IMR-90 (cell line): ENCODE data around the gene CHMP6. TPM values are rescaled to one million over a fixed set of nuclear protein-coding genes. Genes with fewer than 3 reads are reported as not detected.

Source experiments
- ATAC-seq: fragments of 200-7000 bp; cut with Tn5 transposase; 2 replicates; pipeline ENCODE4 v1.9.1; 2020; ENCODE audit warnings: low read depth, mild to moderate bottlenecking, moderate library complexity
- BruUV-seq: library from RNA; stranded (reverse); fragments of 400-500 nt; replicated peaks from 2 replicates; lab custom pipeline; 2021; lab: Mats Ljungman, UMichigan
- CTCF ChIA-PET: fragments of 300-600 bp; formaldehyde crosslinking; extraction: SDS; loops from one replicate; lab custom pipeline; 2021; ENCODE audit warnings: antibody characterized with exemption; lab: Yijun Ruan, JAX
- POLR2A ChIA-PET: fragments of 300-600 bp; sonication (Branson Sonifier 250); formaldehyde crosslinking; loops from one replicate; lab custom pipeline; 2022; ENCODE audit warnings: antibody characterized with exemption; ENCODE audit not compliant: unreplicated experiment; lab: Charles Lee
- DNase-seq: peaks from one replicate; pipeline ENCODE4 v3.0.0; 2013
- H2AFZ ChIP-seq: replicated peaks from 2 replicates; pipeline ENCODE3; 2013; ENCODE audit warnings: low read length, mild to moderate bottlenecking; ENCODE audit not compliant: poor library complexity
- H2AK5ac ChIP-seq: 2 replicates; pipeline ENCODE4 v1.6.1; 2013; ENCODE audit warnings: low read depth, low read length, inconsistent platforms
- H2AK9ac ChIP-seq: replicated peaks from 2 replicates; pipeline ENCODE3; 2013; ENCODE audit warnings: mild to moderate bottlenecking, low read depth, low read length, moderate library complexity; ENCODE audit not compliant: poor library complexity
- H2BK120ac ChIP-seq: 2 replicates; pipeline ENCODE4 v1.6.1; 2013; ENCODE audit warnings: low read depth, low read length, inconsistent platforms
- H2BK15ac ChIP-seq: 3 replicates; pipeline ENCODE4 v1.6.1; 2013; ENCODE audit warnings: low read depth, low read length, inconsistent platforms
- H2BK20ac ChIP-seq: 2 replicates; pipeline ENCODE4 v1.6.1; 2013; ENCODE audit warnings: low read depth, mild to moderate bottlenecking, inconsistent platforms, low read length, moderate library complexity
- H2BK5ac ChIP-seq: 2 replicates; pipeline ENCODE4 v1.6.1; 2013; ENCODE audit warnings: mild to moderate bottlenecking, low read depth, low read length, inconsistent platforms; ENCODE audit not compliant: poor library complexity, severe bottlenecking
- H3K14ac ChIP-seq: replicated peaks from 2 replicates; pipeline ENCODE4 v1.6.1; 2013; ENCODE audit warnings: low read depth, low read length, inconsistent platforms
- H3K18ac ChIP-seq: 2 replicates; pipeline ENCODE4 v1.6.1; 2013; ENCODE audit warnings: low read depth, low read length, control low read depth
- H3K23ac ChIP-seq: 2 replicates; pipeline ENCODE4 v1.6.1; 2013; ENCODE audit warnings: low read depth, low read length, inconsistent platforms
- H3K27ac ChIP-seq: 2 replicates; pipeline ENCODE4 v1.5.1; 2013; ENCODE audit warnings: mild to moderate bottlenecking, control low read depth, low read length; ENCODE audit not compliant: insufficient read depth
- H3K27me3 ChIP-seq: 2 replicates; pipeline ENCODE4 v1.6.1; 2013; ENCODE audit warnings: low read length; ENCODE audit not compliant: control insufficient read depth, insufficient read depth
- H3K36me3 ChIP-seq: 2 replicates; pipeline ENCODE4 v1.6.1; 2013; ENCODE audit warnings: low read length, mixed read lengths; ENCODE audit not compliant: control insufficient read depth, insufficient read depth
- H3K4ac ChIP-seq: 2 replicates; pipeline ENCODE4 v1.6.1; 2013; ENCODE audit warnings: low read depth, low read length, inconsistent platforms
- H3K4me1 ChIP-seq: 2 replicates; pipeline ENCODE4 v1.6.1; 2013; ENCODE audit warnings: low read length, mixed read lengths; ENCODE audit not compliant: control insufficient read depth, insufficient read depth
- H3K4me2 ChIP-seq: 2 replicates; pipeline ENCODE4 v1.6.1; 2013; ENCODE audit warnings: low read depth, mild to moderate bottlenecking, control low read depth, low read length, moderate library complexity
- H3K4me3 ChIP-seq: 2 replicates; pipeline ENCODE4 v1.5.1; 2013; ENCODE audit warnings: low read depth, mild to moderate bottlenecking, control low read depth, low read length, moderate library complexity; ENCODE audit not compliant: insufficient read depth
- H3K56ac ChIP-seq: 2 replicates; pipeline ENCODE4 v1.6.1; 2013; ENCODE audit warnings: low read length, inconsistent platforms; ENCODE audit not compliant: insufficient read depth; ENCODE audit errors: extremely low read depth
- H3K79me1 ChIP-seq, 2 experiments: 2 replicates each; pipeline ENCODE4 v1.6.1; 2013; ENCODE audit warnings: low read length in 2 of 2, inconsistent platforms in 1 of 2, low read depth in 1 of 2
- H3K9ac ChIP-seq: 2 replicates; pipeline ENCODE4 v1.6.1; 2013; ENCODE audit warnings: low read depth, low read length, control low read depth
- H3K9me1 ChIP-seq: 2 replicates; pipeline ENCODE4 v1.6.1; 2013; ENCODE audit warnings: low read length, inconsistent platforms; ENCODE audit not compliant: insufficient read depth
- H3K9me3 ChIP-seq: 2 replicates; pipeline ENCODE4 v1.6.1; 2013; ENCODE audit warnings: low read length; ENCODE audit not compliant: control insufficient read depth, insufficient read depth
- H4K20me1 ChIP-seq: 2 replicates; pipeline ENCODE4 v1.6.1; 2013; ENCODE audit warnings: low read length, inconsistent platforms; ENCODE audit not compliant: insufficient read depth
- H4K5ac ChIP-seq: 2 replicates; pipeline ENCODE4 v1.6.1; 2013; ENCODE audit warnings: mild to moderate bottlenecking, low read depth, low read length, control low read depth
- H4K8ac ChIP-seq, 2 experiments: 2 replicates each; pipeline ENCODE4 v1.6.1; 2013; ENCODE audit warnings: low read depth in 2 of 2, low read length in 2 of 2, control low read depth in 1 of 2, inconsistent platforms in 1 of 2
- H4K91ac ChIP-seq: 2 replicates; pipeline ENCODE4 v1.6.1; 2013; ENCODE audit warnings: low read depth, low read length, inconsistent platforms; ENCODE audit not compliant: insufficient read depth
- BHLHE40 ChIP-seq: fragments of 150-350 bp; IDR thresholded peaks from 2 replicates; pipeline ENCODE4 v1.6.1; 2016; ENCODE audit warnings: mild to moderate bottlenecking, low read depth, low read length
- CHD1 ChIP-seq: IDR thresholded peaks from 2 replicates; pipeline ENCODE4 v1.6.1; 2012; ENCODE audit warnings: low read depth, low read length, improper control_type of control experiment
- MXI1 ChIP-seq: IDR thresholded peaks from 2 replicates; pipeline ENCODE4 v1.6.1; 2012; ENCODE audit warnings: low read depth, mild to moderate bottlenecking, low read length, moderate library complexity, borderline replicate concordance
- POLR2A ChIP-seq: IDR thresholded peaks from 2 replicates; pipeline ENCODE4 v1.6.1; 2012; ENCODE audit warnings: mild to moderate bottlenecking, low read depth, low read length
- RAD21 ChIP-seq: IDR thresholded peaks from 2 replicates; pipeline ENCODE4 v1.6.1; 2012; ENCODE audit warnings: low read length, improper control_type of control experiment
- RFX5 ChIP-seq: IDR thresholded peaks from 2 replicates; pipeline ENCODE4 v1.8.0; 2012; ENCODE audit warnings: low read depth, mild to moderate bottlenecking, low read length, moderate library complexity
- SMC3 ChIP-seq: fragments of 150-350 bp; IDR thresholded peaks from 2 replicates; pipeline ENCODE4 v1.6.1; 2016; ENCODE audit warnings: low read depth, mild to moderate bottlenecking, antibody characterized with exemption, low read length, moderate library complexity
- WGBS, 2 experiments: methylation state at CpG; one replicate each; pipeline versions ENCODE4 v1.1.5 to v1.1.7; 2013; ENCODE audit warnings: missing lambda C conversion rate in 2 of 2; ENCODE audit not compliant: insufficient read length in 1 of 2; ENCODE audit errors: extremely low coverage in 2 of 2; 5-methylcytosine and 5-hydroxymethylcytosine counted together
- dilution Hi-C: fragments of 300-500 bp; cut with HindIII; formaldehyde crosslinking; loops from one replicate; pipeline ENCODE4 v1.14.3; 2018; ENCODE audit warnings: low sequenced_read_pairs; ENCODE audit not compliant: unreplicated experiment
- in situ Hi-C: fragments of 300-500 bp; cut with MboI; formaldehyde crosslinking; loops from 3 replicates; pipeline ENCODE4 v1.14.3; 2019; ENCODE audit warnings: low sequenced_read_pairs, inconsistent platforms, mixed read lengths
- intact Hi-C: fragments of 100-400 bp; cut with micrococcal nuclease; formaldehyde crosslinking; loops from 2 replicates; pipeline ENCODE4 v1.10.0; 2022
- polyA plus RNA-seq, 3 experiments: library from polyadenylated mRNA; depleted of rRNA; stranded (reverse); fragments of >200 nt; gene quantifications; 2 replicates each; pipeline ENCODE4 v1.2.3, GENCODE V29; 2012; ENCODE audit warnings: low replicate concordance in 1 of 3
- total RNA-seq: library from RNA; depleted of rRNA; stranded (reverse); fragments of >200 nt; gene quantifications from 2 replicates; pipeline ENCODE4 v1.2.3, GENCODE V29; 2012
- TF ChIP-seq, protein P1 (sequence below): fragments of 150-350 bp; IDR thresholded peaks from 2 replicates; pipeline ENCODE4 v1.6.1; 2017; ENCODE audit warnings: mild to moderate bottlenecking, antibody characterized with exemption, low read length, low read depth

CHMP6 gene
- total and polyA plus RNA-seq, 2 of the 4 experiments (the other 2 are of a cell fraction), result 5.0 to 40.3 TPM

DNA sequence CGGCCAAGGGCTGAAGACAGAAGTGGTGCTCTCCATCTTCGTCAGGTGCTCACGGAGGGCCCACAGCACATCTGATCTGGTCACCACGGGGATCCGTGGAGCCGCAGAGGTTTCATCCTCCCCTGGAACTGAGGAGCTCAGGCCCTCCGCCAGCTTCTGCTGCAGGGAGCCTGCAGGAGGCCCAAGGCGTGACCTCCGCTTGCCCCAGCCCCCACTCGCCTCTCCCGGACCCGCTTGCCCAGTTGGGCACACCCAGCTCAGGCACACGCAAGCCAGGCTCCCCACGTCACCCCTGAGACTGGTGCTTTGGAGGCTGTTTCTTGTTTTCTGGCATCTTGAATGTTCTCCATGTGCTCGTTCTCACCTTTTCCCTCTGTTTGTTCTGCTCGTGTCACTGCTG lies 39.4 kb upstream of the CHMP6 start:
- Histone ChIP-seq H2AFZ (no peak overlapping the region), H2BK20ac (no peak overlapping the region), H4K5ac (no peak overlapping the region), H2BK15ac (no peak overlapping the region), H2AK5ac (no peak overlapping the region), H4K91ac (no peak overlapping the region), H3K14ac (no peak overlapping the region), H3K4ac (no peak overlapping the region), H3K4me2 (no peak overlapping the region), H3K27me3 (no peaks in the 10 kb centered on the region), H2BK5ac (no peak overlapping the region), H4K8ac (no peak overlapping the region), H3K18ac (no peak overlapping the region), H3K23ac (no peak overlapping the region), H3K4me1 (no peaks in the 10 kb centered on the region), H3K27ac (no peak overlapping the region), H3K9ac (no peak overlapping the region), H3K9me1 (0 out of 2 replicates have a peak, but pooled peaks cover 3% of the 10 kb centered on the region), H3K4me3 (no peak overlapping the region), H2BK120ac (no peak overlapping the region), H3K36me3 (peaks cover 20% of the 10 kb centered on the region), H3K56ac (no peak overlapping the region), H3K9me3 (no peaks in the 10 kb centered on the region), H4K20me1 (no peaks in the 10 kb centered on the region), H2AK9ac (no peak overlapping the region), H3K79me1 (no peaks in the 10 kb centered on the region)
- no TSS peak for BruUV-seq
- POLR2A ChIA-PET, result no interaction called here
- dilution Hi-C loops (no loop called here), in situ Hi-C loops (no loop called here), intact Hi-C loops (no loop called here)
- TF ChIP-seq POLR2A, result no peak
- no peak for TF ChIP-seq CHD1
- TF ChIP-seq RFX5, result no peak
- TF ChIP-seq BHLHE40, result no peak
- TF ChIP-seq, protein P1, sequence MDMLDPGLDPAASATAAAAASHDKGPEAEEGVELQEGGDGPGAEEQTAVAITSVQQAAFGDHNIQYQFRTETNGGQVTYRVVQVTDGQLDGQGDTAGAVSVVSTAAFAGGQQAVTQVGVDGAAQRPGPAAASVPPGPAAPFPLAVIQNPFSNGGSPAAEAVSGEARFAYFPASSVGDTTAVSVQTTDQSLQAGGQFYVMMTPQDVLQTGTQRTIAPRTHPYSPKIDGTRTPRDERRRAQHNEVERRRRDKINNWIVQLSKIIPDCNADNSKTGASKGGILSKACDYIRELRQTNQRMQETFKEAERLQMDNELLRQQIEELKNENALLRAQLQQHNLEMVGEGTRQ, result no peak
- TF ChIP-seq SMC3, result no peak
- no peak for TF ChIP-seq MXI1
- no peak for TF ChIP-seq RAD21
- CTCF ChIA-PET, result no interaction called here
- ATAC-seq (no peak), DNase-seq (no peak)
- 81% methylated on average over 11 of the region's 16 CpGs; no CpG with 5 or more reads in 1 of the 2 experiments for WGBS, 2 experiments
